SK-N-SH (cell line): Measurements from ENCODE around the gene USP10. TPM values are rescaled to one million over a fixed set of nuclear protein-coding genes. Genes with fewer than 3 reads are reported as not detected.

ENCODE experiments used
- CTCF ChIA-PET: fragments of 300-600, 350-600 bp; formaldehyde crosslinking; extraction: SDS; loops from one replicate; lab custom pipeline; 2021; lab: Yijun Ruan, JAX
- POLR2A ChIA-PET: fragments of 350-600 bp; sonication (Branson Sonifier 250); formaldehyde crosslinking; extraction: SDS; loops from one replicate; lab custom pipeline; 2020; ENCODE audit warnings: antibody characterized with exemption, inconsistent platforms; lab: Yijun Ruan, JAX
- DNase-seq: peaks from one replicate; pipeline ENCODE4 v3.0.0; 2012
- H2AFZ ChIP-seq: fragments of 200-600 bp; sonication (generic); 2 replicates; pipeline ENCODE4 v1.8.1; 2016; ENCODE audit warnings: antibody characterized with exemption, mild to moderate bottlenecking, low read depth
- H3F3A ChIP-seq: fragments of 200-600 bp; sonication (generic); replicated peaks from 2 replicates; pipeline ENCODE3; 2016; ENCODE audit warnings: antibody characterized with exemption, mild to moderate bottlenecking; ENCODE audit not compliant: insufficient read depth
- H3K27ac ChIP-seq, 2 experiments: fragments of 200-500 bp in 1 of 2; fragments of 200-600 bp in 1 of 2; sonication (Bioruptor generic) in 1 of 2; sonication (generic), shearing (Covaris generic) in 1 of 2; 2 replicates each; pipeline versions ENCODE4 v1.5.1 to v1.6.1; 2014 to 2016; ENCODE audit warnings: low read depth in 2 of 2, inconsistent platforms in 1 of 2, low read length in 1 of 2, mild to moderate bottlenecking in 1 of 2, mixed read lengths in 1 of 2
- H3K27me3 ChIP-seq: fragments of 200-600 bp; sonication (generic), shearing (Covaris generic); 2 replicates; pipeline ENCODE4 v1.6.1; 2016; ENCODE audit warnings: mixed run types; ENCODE audit not compliant: insufficient read depth
- H3K36me3 ChIP-seq, 2 experiments: fragments of 200-500 bp in 1 of 2; fragments of 200-600 bp in 1 of 2; sonication (Bioruptor generic) in 1 of 2; sonication (generic) in 1 of 2; replicated peaks in 1 of 2; 2 replicates each; pipeline versions ENCODE3 to v1.5.1; 2014 to 2016; ENCODE audit warnings: low read length in 1 of 2, mild to moderate bottlenecking in 1 of 2; ENCODE audit not compliant: insufficient read depth in 2 of 2, control insufficient read depth in 1 of 2
- H3K4me1 ChIP-seq, 2 experiments: fragments of 200-500 bp in 1 of 2; fragments of 200-600 bp in 1 of 2; sonication (Bioruptor generic) in 1 of 2; sonication (generic), shearing (Covaris generic) in 1 of 2; 2 replicates each; pipeline versions ENCODE4 v1.5.1 to v1.6.1; 2014 to 2016; ENCODE audit warnings: low read depth in 1 of 2, low read length in 1 of 2, mixed run types in 1 of 2; ENCODE audit not compliant: insufficient read depth in 2 of 2, control insufficient read depth in 1 of 2
- H3K4me2 ChIP-seq: fragments of 200-600 bp; sonication (generic), shearing (Covaris generic); 2 replicates; pipeline ENCODE4 v1.6.1; 2017; ENCODE audit warnings: mixed run types
- H3K4me3 ChIP-seq, 2 experiments: fragments of 200-500 bp in 1 of 2; fragments of 200-600 bp in 1 of 2; sonication (Bioruptor generic) in 1 of 2; sonication (generic), shearing (Covaris generic) in 1 of 2; 2 replicates each; pipeline versions ENCODE4 v1.5.1 to v1.8.1; 2014 to 2016; ENCODE audit warnings: low read depth in 2 of 2, inconsistent platforms in 1 of 2, low read length in 1 of 2, mild to moderate bottlenecking in 1 of 2, mixed read lengths in 1 of 2, moderate library complexity in 1 of 2
- H3K79me2 ChIP-seq: fragments of 200-600 bp; sonication (generic); 2 replicates; pipeline ENCODE4 v1.8.1; 2017; ENCODE audit warnings: mild to moderate bottlenecking; ENCODE audit not compliant: insufficient read depth
- H3K9ac ChIP-seq: fragments of 200-600 bp; sonication (generic); 2 replicates; pipeline ENCODE4 v1.6.1; 2017; ENCODE audit warnings: mixed run types
- H3K9me2 ChIP-seq: fragments of 200-600 bp; sonication (generic); 2 replicates; pipeline ENCODE4 v1.6.1; 2017; ENCODE audit warnings: mixed run types
- H3K9me3 ChIP-seq: fragments of 200-600 bp; sonication (generic); 2 replicates; pipeline ENCODE4 v1.6.1; 2017; ENCODE audit warnings: mixed run types, mild to moderate bottlenecking, moderate library complexity
- H4K20me1 ChIP-seq: fragments of 200-600 bp; sonication (generic); 2 replicates; pipeline ENCODE4 v1.6.1; 2017; ENCODE audit warnings: mild to moderate bottlenecking, mixed run types; ENCODE audit not compliant: insufficient read depth
- CHD2 ChIP-seq: fragments of 150-350 bp; IDR thresholded peaks from 2 replicates; pipeline ENCODE4 v1.6.1; 2018; ENCODE audit warnings: low read length; ENCODE audit not compliant: partially characterized antibody
- ELF1 ChIP-seq: IDR thresholded peaks from 2 replicates; pipeline ENCODE4 v1.4.0; 2012
- EP300 ChIP-seq, 2 experiments: IDR thresholded peaks; 2 replicates each; pipeline versions ENCODE4 v1.4.0 to v1.6.1; 2012; ENCODE audit warnings: borderline replicate concordance in 1 of 2, low read depth in 1 of 2, low read length in 1 of 2
- GATA2 ChIP-seq: sonication (generic); formaldehyde crosslinking; IDR thresholded peaks from 2 replicates; pipeline ENCODE4 v1.5.0; 2020; ENCODE audit warnings: mild to moderate bottlenecking, missing genetic modification reagents
- JUND ChIP-seq: IDR thresholded peaks from 2 replicates; pipeline ENCODE4 v1.4.0; 2012
- NFIC ChIP-seq: IDR thresholded peaks from 2 replicates; pipeline ENCODE4 v1.4.0; 2012; ENCODE audit warnings: borderline replicate concordance
- NRF1 ChIP-seq: IDR thresholded peaks from 2 replicates; pipeline ENCODE4 v1.6.1; 2012; ENCODE audit warnings: low read depth, mild to moderate bottlenecking, low read length
- POLR2AphosphoS5 ChIP-seq: IDR thresholded peaks from 2 replicates; pipeline ENCODE4 v1.6.1; 2012; ENCODE audit warnings: low read depth, low read length
- RAD21 ChIP-seq: IDR thresholded peaks from 2 replicates; pipeline ENCODE4 v1.6.1; 2012; ENCODE audit warnings: mild to moderate bottlenecking, low read length
- RFX5 ChIP-seq: IDR thresholded peaks from 2 replicates; pipeline ENCODE4 v1.6.1; 2012; ENCODE audit warnings: mild to moderate bottlenecking, improper control_type of control experiment, low read length
- RXRA ChIP-seq: IDR thresholded peaks from 2 replicates; pipeline ENCODE4 v1.4.0; 2012; ENCODE audit warnings: low read depth, mild to moderate bottlenecking, borderline replicate concordance
- SMC3 ChIP-seq: IDR thresholded peaks from 2 replicates; pipeline ENCODE4 v1.6.1; 2012; ENCODE audit warnings: low read depth, low read length, improper control_type of control experiment
- TEAD4 ChIP-seq: IDR thresholded peaks from 2 replicates; pipeline ENCODE4 v1.4.0; 2012; ENCODE audit warnings: mild to moderate bottlenecking, borderline replicate concordance; ENCODE audit not compliant: insufficient read depth
- YY1 ChIP-seq: IDR thresholded peaks from 2 replicates; pipeline ENCODE4 v1.4.0; 2012; ENCODE audit warnings: low read depth, mild to moderate bottlenecking
- WGBS: methylation state at CpG from one replicate; pipeline ENCODE4 v1.1.6; 2017; ENCODE audit warnings: low lambda C conversion rate; 5-methylcytosine and 5-hydroxymethylcytosine counted together
- polyA plus RNA-seq, 3 experiments: library from polyadenylated mRNA; depleted of rRNA; stranded (reverse); fragments of >200 nt; gene quantifications; 2 replicates each; pipeline ENCODE4 v1.2.3, GENCODE V29; 2012
- TF ChIP-seq, protein P1 (sequence below): fragments of 200-600 bp; sonication (generic); IDR thresholded peaks from 2 replicates; pipeline ENCODE4 v1.6.1; 2017; ENCODE audit warnings: antibody characterized with exemption, mild to moderate bottlenecking, moderate library complexity
- TF ChIP-seq, protein P2 (sequence below): IDR thresholded peaks from 2 replicates; pipeline ENCODE4 v1.4.0; 2012; ENCODE audit warnings: low read depth
- TF ChIP-seq, protein P3 (sequence below): IDR thresholded peaks from 2 replicates; pipeline ENCODE4; 2012
- TF ChIP-seq, protein P4 (sequence below): IDR thresholded peaks from 2 replicates; pipeline ENCODE4 v1.4.0; 2012; ENCODE audit warnings: low read depth, borderline replicate concordance

USP10 gene
- polyA plus RNA-seq, 1 of the 3 experiments (the other 2 are of a cell fraction) = 49.2 TPM

DNA sequence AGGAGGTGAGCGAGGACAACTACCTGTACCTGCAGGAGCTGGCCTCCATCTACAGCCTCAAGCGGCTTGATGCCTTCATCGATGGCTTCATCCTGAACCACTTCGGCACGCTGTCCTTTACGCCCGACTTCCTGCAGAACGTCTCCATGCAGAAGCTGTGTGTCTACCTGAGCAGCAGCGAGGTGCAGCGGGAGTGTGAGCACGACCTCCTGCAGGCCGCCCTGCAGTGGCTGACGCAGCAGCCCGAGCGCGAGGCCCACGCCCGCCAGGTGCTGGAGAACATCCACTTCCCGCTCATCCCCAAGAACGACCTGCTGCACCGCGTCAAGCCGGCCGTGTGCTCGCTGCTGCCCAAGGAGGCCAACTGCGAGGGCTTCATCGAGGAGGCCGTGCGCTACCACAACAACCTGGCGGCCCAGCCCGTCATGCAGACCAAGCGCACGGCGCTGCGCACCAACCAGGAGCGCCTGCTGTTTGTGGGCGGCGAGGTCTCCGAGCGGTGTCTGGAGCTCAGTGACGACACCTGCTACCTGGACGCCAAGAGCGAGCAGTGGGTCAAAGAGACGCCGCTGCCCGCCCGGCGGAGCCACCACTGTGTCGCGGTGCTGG is 42.5 kb upstream of the USP10 start:
- H4K20me1 ChIP-seq = 0 out of 2 replicates have a peak, but pooled peaks cover 3% of the 10 kb centered on the region
- ChIA-PET CTCF (interaction anchor here (1.0 to 1.3 kb wide), 3 partner anchors 15 to 69 kb away, joined by 4 to 5 read pairs (median 4); no protein-coding TSS in a partner anchor), POLR2A (no interaction called here)
- no peaks in the 10 kb centered on the region for H3K4me1 ChIP-seq
- H3F3A ChIP-seq = no peaks in the 10 kb centered on the region
- no peak for DNase-seq
- TF ChIP-seq YY1 (no peak), EP300 (IDR thresholded peaks at IDR 0.05; ENCODE audit: borderline replicate concordance in 1 of 2, low read depth in 1 of 2, low read length in 1 of 2) (no peak), POLR2AphosphoS5 (no peak)
- TF ChIP-seq, protein P1, sequence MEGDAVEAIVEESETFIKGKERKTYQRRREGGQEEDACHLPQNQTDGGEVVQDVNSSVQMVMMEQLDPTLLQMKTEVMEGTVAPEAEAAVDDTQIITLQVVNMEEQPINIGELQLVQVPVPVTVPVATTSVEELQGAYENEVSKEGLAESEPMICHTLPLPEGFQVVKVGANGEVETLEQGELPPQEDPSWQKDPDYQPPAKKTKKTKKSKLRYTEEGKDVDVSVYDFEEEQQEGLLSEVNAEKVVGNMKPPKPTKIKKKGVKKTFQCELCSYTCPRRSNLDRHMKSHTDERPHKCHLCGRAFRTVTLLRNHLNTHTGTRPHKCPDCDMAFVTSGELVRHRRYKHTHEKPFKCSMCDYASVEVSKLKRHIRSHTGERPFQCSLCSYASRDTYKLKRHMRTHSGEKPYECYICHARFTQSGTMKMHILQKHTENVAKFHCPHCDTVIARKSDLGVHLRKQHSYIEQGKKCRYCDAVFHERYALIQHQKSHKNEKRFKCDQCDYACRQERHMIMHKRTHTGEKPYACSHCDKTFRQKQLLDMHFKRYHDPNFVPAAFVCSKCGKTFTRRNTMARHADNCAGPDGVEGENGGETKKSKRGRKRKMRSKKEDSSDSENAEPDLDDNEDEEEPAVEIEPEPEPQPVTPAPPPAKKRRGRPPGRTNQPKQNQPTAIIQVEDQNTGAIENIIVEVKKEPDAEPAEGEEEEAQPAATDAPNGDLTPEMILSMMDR = no peak
- TF ChIP-seq, protein P2, sequence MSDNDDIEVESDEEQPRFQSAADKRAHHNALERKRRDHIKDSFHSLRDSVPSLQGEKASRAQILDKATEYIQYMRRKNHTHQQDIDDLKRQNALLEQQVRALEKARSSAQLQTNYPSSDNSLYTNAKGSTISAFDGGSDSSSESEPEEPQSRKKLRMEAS = no peak
- H3K4me3 ChIP-seq = no peak overlapping the region
- H3K79me2 ChIP-seq = peaks cover 41% of the 10 kb centered on the region; the same call in 1 of the 2 replicates
- H3K27me3 ChIP-seq = no peaks in the 10 kb centered on the region
- no peak overlapping the region for H3K27ac ChIP-seq
- no peak overlapping the region for H3K4me2 ChIP-seq
- H3K9ac ChIP-seq = no peak overlapping the region
- H3K36me3 ChIP-seq = peaks cover 27 to 48% of the 10 kb centered on the region in 2 experiments
- H3K9me3 ChIP-seq = no peaks in the 10 kb centered on the region
- WGBS = 97% methylated on average over 41 of the region's 50 CpGs
- no peaks in the 10 kb centered on the region for H3K9me2 ChIP-seq
- H2AFZ ChIP-seq = no peak overlapping the region

DNA sequence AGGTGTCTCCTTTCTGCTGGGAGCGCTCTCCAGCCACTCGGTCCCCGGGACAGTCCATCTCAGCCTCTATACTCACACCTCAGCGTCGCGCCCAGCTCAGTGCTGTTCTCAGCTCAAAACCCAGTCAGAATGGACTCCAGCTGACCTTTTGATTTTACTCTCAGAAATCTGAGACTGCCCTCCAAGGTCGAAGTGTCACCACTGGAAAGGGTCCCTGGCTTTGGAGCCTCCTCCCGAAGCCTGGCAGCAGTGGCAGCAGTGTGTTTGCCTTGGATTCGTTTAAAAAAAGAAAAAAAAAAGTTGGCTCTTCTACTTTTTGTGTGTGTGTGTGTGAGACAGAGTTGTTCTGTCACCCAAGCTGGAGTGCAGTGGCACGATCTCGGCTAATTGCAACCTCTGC is 41.1 kb upstream of the USP10 start:
- TF ChIP-seq, protein P3, sequence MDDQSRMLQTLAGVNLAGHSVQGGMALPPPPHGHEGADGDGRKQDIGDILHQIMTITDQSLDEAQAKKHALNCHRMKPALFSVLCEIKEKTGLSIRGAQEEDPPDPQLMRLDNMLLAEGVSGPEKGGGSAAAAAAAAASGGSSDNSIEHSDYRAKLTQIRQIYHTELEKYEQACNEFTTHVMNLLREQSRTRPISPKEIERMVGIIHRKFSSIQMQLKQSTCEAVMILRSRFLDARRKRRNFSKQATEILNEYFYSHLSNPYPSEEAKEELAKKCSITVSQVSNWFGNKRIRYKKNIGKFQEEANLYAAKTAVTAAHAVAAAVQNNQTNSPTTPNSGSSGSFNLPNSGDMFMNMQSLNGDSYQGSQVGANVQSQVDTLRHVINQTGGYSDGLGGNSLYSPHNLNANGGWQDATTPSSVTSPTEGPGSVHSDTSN = no peak
- TF ChIP-seq, protein P1 = no peak
- TF ChIP-seq TEAD4 = no peak
- no peak for TF ChIP-seq SMC3
- TF ChIP-seq CHD2 = no peak
- no peak for TF ChIP-seq ELF1
- TF ChIP-seq POLR2AphosphoS5 = no peak
- TF ChIP-seq JUND = no peak
- TF ChIP-seq RXRA = no peak
- TF ChIP-seq, protein P2 = no peak
- no peak for TF ChIP-seq RFX5
- TF ChIP-seq NFIC = no peak
- TF ChIP-seq GATA2 (CRISPR knock-in tag) = no peak
- no peak for TF ChIP-seq RAD21
- TF ChIP-seq EP300 (IDR thresholded peaks at IDR 0.05; ENCODE audit: borderline replicate concordance in 1 of 2, low read depth in 1 of 2, low read length in 1 of 2) = no peak
- no peak for TF ChIP-seq YY1
- TF ChIP-seq NRF1 = no peak
- TF ChIP-seq, protein P4, sequence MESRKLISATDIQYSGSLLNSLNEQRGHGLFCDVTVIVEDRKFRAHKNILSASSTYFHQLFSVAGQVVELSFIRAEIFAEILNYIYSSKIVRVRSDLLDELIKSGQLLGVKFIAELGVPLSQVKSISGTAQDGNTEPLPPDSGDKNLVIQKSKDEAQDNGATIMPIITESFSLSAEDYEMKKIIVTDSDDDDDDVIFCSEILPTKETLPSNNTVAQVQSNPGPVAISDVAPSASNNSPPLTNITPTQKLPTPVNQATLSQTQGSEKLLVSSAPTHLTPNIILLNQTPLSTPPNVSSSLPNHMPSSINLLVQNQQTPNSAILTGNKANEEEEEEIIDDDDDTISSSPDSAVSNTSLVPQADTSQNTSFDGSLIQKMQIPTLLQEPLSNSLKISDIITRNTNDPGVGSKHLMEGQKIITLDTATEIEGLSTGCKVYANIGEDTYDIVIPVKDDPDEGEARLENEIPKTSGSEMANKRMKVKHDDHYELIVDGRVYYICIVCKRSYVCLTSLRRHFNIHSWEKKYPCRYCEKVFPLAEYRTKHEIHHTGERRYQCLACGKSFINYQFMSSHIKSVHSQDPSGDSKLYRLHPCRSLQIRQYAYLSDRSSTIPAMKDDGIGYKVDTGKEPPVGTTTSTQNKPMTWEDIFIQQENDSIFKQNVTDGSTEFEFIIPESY = no peak
- Histone ChIP-seq H3K9me2 (no peaks in the 10 kb centered on the region), H3K4me2 (no peak overlapping the region), H3K9me3 (no peaks in the 10 kb centered on the region), H3K9ac (no peak overlapping the region), H4K20me1 (0 out of 2 replicates have a peak, but pooled peaks cover 3% of the 10 kb centered on the region), H2AFZ (no peak overlapping the region), H3K4me1 (no peaks in the 10 kb centered on the region), H3F3A (no peaks in the 10 kb centered on the region), H3K27me3 (no peaks in the 10 kb centered on the region), H3K27ac (no peak overlapping the region), H3K4me3 (no peak overlapping the region), H3K36me3 (peaks cover 25 to 58% of the 10 kb centered on the region in 2 experiments), H3K79me2 (peaks cover 27% of the 10 kb centered on the region; the same call in 1 of the 2 replicates)
- ChIA-PET POLR2A (no interaction called here), CTCF (interaction anchor here (1.3 to 2.5 kb wide), 2 partner anchors 14 to 36 kb away, joined by 4 to 9 read pairs; no protein-coding TSS in a partner anchor)
- DNase-seq = no peak
- 88% methylated on average over 11 of the region's 11 CpGs for WGBS
